ENCODE results near the gene CALHM6. TPM values are rescaled to one million over a fixed set of nuclear protein-coding genes. Genes with fewer than 3 reads are reported as not detected.
A peak's percentile ranks its signal among the peaks of the same experiment; 100 is the strongest.

CALHM6 gene
- total RNA-seq, 1 donor from 2014 or later = 0.79 TPM

GRCh38 chr6:116456106-116456505 lies 5.1 kb upstream of the CALHM6 start:
- DNase-seq (ENCODE audit: low read depth) (no peak), FAIRE-seq (no peak)
- no peak for TF ChIP-seq CTCF (IDR thresholded peaks at IDR 0.05; ENCODE audit: insufficient read depth, low read length, severe bottlenecking)
- Histone ChIP-seq H3K36me3 (ENCODE audit: control insufficient read depth, insufficient read depth, low read length) (no peaks in the 10 kb centered on the region), H3K27me3 (ENCODE audit: control insufficient read depth, insufficient read depth, low read length) (peaks cover 2% of the 10 kb centered on the region), H3K4me3 (ENCODE audit: low read depth, low read length) (no peak overlapping the region)

- H3K36me3 ChIP-seq (ENCODE audit: control insufficient read depth, insufficient read depth, low read length) = no peaks in the 10 kb centered on the region
- FAIRE-seq (no peak), DNase-seq (ENCODE audit: low read depth) (no peak)
- no peak overlapping the region for H3K4me3 ChIP-seq (ENCODE audit: low read depth, low read length)
- TF ChIP-seq CTCF (IDR thresholded peaks at IDR 0.05; ENCODE audit: insufficient read depth, low read length, severe bottlenecking) = no peak
- peaks cover 2% of the 10 kb centered on the region for H3K27me3 ChIP-seq (ENCODE audit: control insufficient read depth, insufficient read depth, low read length)
Measured at GRCh38 chr6:116456927-116457326, 4.2 kb upstream of the CALHM6 start.

GRCh38 chr6:116458264-116458663 lies 2.9 kb upstream of the CALHM6 start:
- peaks cover 2% of the 10 kb centered on the region for H3K27me3 ChIP-seq (ENCODE audit: control insufficient read depth, insufficient read depth, low read length)
- H3K36me3 ChIP-seq (ENCODE audit: control insufficient read depth, insufficient read depth, low read length) = no peaks in the 10 kb centered on the region
- no peak overlapping the region for H3K4me3 ChIP-seq (ENCODE audit: low read depth, low read length)
- FAIRE-seq = no peak
- no peak for DNase-seq (ENCODE audit: low read depth)
- TF ChIP-seq CTCF (IDR thresholded peaks at IDR 0.05; ENCODE audit: insufficient read depth, low read length, severe bottlenecking) = no peak

GRCh38 chr6:116459927-116460326 lies 1.2 kb upstream of the CALHM6 start:
- Histone ChIP-seq H3K4me3 (ENCODE audit: low read depth, low read length) (no peak overlapping the region), H3K27me3 (ENCODE audit: control insufficient read depth, insufficient read depth, low read length) (peaks cover 2% of the 10 kb centered on the region), H3K36me3 (ENCODE audit: control insufficient read depth, insufficient read depth, low read length) (no peaks in the 10 kb centered on the region)
- no peak for TF ChIP-seq CTCF (IDR thresholded peaks at IDR 0.05; ENCODE audit: insufficient read depth, low read length, severe bottlenecking)
- DNase-seq (ENCODE audit: low read depth) (no peak), FAIRE-seq (no peak)

GRCh38 chr6:116461932-116462885 lies 1.0 kb downstream of the CALHM6 start:
- FAIRE-seq (no peak), DNase-seq (ENCODE audit: low read depth) (no peak)
- no peaks in the 10 kb centered on the region for H3K36me3 ChIP-seq (ENCODE audit: control insufficient read depth, insufficient read depth, low read length)
- H3K4me3 ChIP-seq (ENCODE audit: low read depth, low read length) = peak overlapping the region; percentile 15
- H3K27me3 ChIP-seq (ENCODE audit: control insufficient read depth, insufficient read depth, low read length) = peaks cover 2% of the 10 kb centered on the region
- TF ChIP-seq CTCF (IDR thresholded peaks at IDR 0.05; ENCODE audit: insufficient read depth, low read length, severe bottlenecking) = no peak
